Trophoblast cell (in vitro differentiated cells and primary cell): ENCODE data around the gene RPL13A.
"Not testable (repeated sequence)": the region's sequence is repeated elsewhere in the genome, so short reads cannot be mapped to it uniquely, and the experiment has no call there.

Experiments used
- DNase-seq, 2 donors: peaks; one replicate each; pipeline ENCODE4 v3.0.0-alpha.2; 2016
- H2AFZ ChIP-seq: 2 replicates; pipeline ENCODE4 v1.6.1; 2013; ENCODE audit warnings: low read length, moderate library complexity, mild to moderate bottlenecking; ENCODE audit not compliant: insufficient read depth, poor library complexity
- H2AK5ac ChIP-seq: 2 replicates; pipeline ENCODE4 v1.6.1; 2013; ENCODE audit warnings: mild to moderate bottlenecking, low read length
- H2BK120ac ChIP-seq: 2 replicates; pipeline ENCODE4 v1.6.1; 2013; ENCODE audit warnings: low read length, mild to moderate bottlenecking, moderate library complexity; ENCODE audit not compliant: insufficient read depth, poor library complexity
- H2BK12ac ChIP-seq: 2 replicates; pipeline ENCODE4 v1.6.1; 2013; ENCODE audit warnings: mild to moderate bottlenecking, low read length, moderate library complexity
- H2BK5ac ChIP-seq: 2 replicates; pipeline ENCODE4 v1.6.1; 2013; ENCODE audit warnings: low read length, low read depth, moderate library complexity, mild to moderate bottlenecking; ENCODE audit not compliant: poor library complexity
- H3K14ac ChIP-seq: 2 replicates; pipeline ENCODE4 v1.6.1; 2013; ENCODE audit warnings: mild to moderate bottlenecking, low read length
- H3K18ac ChIP-seq: 2 replicates; pipeline ENCODE4 v1.6.1; 2013; ENCODE audit warnings: mild to moderate bottlenecking, low read length
- H3K23ac ChIP-seq: 2 replicates; pipeline ENCODE4 v1.6.1; 2013; ENCODE audit warnings: low read length
- H3K27ac ChIP-seq: 2 replicates; pipeline ENCODE4 v1.5.1; 2013; ENCODE audit warnings: low read depth, mild to moderate bottlenecking, inconsistent platforms, low read length, moderate library complexity
- H3K27me3 ChIP-seq: 2 replicates; pipeline ENCODE4 v1.6.1; 2013; ENCODE audit warnings: inconsistent platforms, mild to moderate bottlenecking, low read length, moderate library complexity; ENCODE audit not compliant: insufficient read depth
- H3K36me3 ChIP-seq, 2 experiments: 1 replicate in 1 of 2; 2 replicates in 1 of 2; pipeline ENCODE4 v1.6.1; 2013; ENCODE audit warnings: low read length in 2 of 2, mild to moderate bottlenecking in 2 of 2, moderate library complexity in 1 of 2; ENCODE audit not compliant: insufficient read depth in 2 of 2, control insufficient read depth in 1 of 2
- H3K4ac ChIP-seq: 2 replicates; pipeline ENCODE4 v1.6.1; 2013; ENCODE audit warnings: low read depth, mild to moderate bottlenecking, low read length, moderate library complexity
- H3K4me1 ChIP-seq, 2 experiments: 1 replicate in 1 of 2; 2 replicates in 1 of 2; pipeline ENCODE4 v1.6.1; 2013; ENCODE audit warnings: low read length in 2 of 2, mild to moderate bottlenecking in 2 of 2, moderate library complexity in 1 of 2; ENCODE audit not compliant: insufficient read depth in 2 of 2, control insufficient read depth in 1 of 2
- H3K4me2 ChIP-seq: 2 replicates; pipeline ENCODE4 v1.6.1; 2013; ENCODE audit warnings: inconsistent platforms, mild to moderate bottlenecking, low read length, moderate library complexity
- H3K4me3 ChIP-seq: 2 replicates; pipeline ENCODE4 v1.5.1; 2013; ENCODE audit warnings: mild to moderate bottlenecking, low read depth, low read length, inconsistent platforms
- H3K79me1 ChIP-seq: one replicate; pipeline ENCODE4 v1.6.1; 2013; ENCODE audit warnings: low read length
- H3K79me2 ChIP-seq: 2 replicates; pipeline ENCODE4 v1.6.1; 2013; ENCODE audit warnings: low read length, mild to moderate bottlenecking; ENCODE audit not compliant: control insufficient read depth, insufficient read depth, poor library complexity
- H3K9ac ChIP-seq: 2 replicates; pipeline ENCODE4 v1.6.1; 2013; ENCODE audit warnings: mild to moderate bottlenecking, low read length
- H3K9me3 ChIP-seq: 2 replicates; pipeline ENCODE4 v1.6.1; 2013; ENCODE audit warnings: low read depth, mild to moderate bottlenecking, control low read depth, inconsistent platforms, low read length; ENCODE audit not compliant: insufficient read depth
- H4K12ac ChIP-seq: 2 replicates; pipeline ENCODE4 v1.6.1; 2013; ENCODE audit warnings: low read depth, mild to moderate bottlenecking, low read length, moderate library complexity
- H4K8ac ChIP-seq: 2 replicates; pipeline ENCODE4 v1.6.1; 2013; ENCODE audit warnings: low read depth, mild to moderate bottlenecking, low read length, moderate library complexity
- H4K91ac ChIP-seq: one replicate; pipeline ENCODE4 v1.6.1; 2013; ENCODE audit warnings: low read depth, mild to moderate bottlenecking, low read length, moderate library complexity
- WGBS: extraction: QIAGEN DNeasy Blood & Tissue Kit; methylation state at CpG from one replicate; pipeline ENCODE4 v1.1.7; 2013; ENCODE audit warnings: missing lambda C conversion rate; ENCODE audit not compliant: insufficient read length, insufficient coverage; ENCODE audit errors: extremely low coverage; 5-methylcytosine and 5-hydroxymethylcytosine counted together

RPL13A gene

DNA sequence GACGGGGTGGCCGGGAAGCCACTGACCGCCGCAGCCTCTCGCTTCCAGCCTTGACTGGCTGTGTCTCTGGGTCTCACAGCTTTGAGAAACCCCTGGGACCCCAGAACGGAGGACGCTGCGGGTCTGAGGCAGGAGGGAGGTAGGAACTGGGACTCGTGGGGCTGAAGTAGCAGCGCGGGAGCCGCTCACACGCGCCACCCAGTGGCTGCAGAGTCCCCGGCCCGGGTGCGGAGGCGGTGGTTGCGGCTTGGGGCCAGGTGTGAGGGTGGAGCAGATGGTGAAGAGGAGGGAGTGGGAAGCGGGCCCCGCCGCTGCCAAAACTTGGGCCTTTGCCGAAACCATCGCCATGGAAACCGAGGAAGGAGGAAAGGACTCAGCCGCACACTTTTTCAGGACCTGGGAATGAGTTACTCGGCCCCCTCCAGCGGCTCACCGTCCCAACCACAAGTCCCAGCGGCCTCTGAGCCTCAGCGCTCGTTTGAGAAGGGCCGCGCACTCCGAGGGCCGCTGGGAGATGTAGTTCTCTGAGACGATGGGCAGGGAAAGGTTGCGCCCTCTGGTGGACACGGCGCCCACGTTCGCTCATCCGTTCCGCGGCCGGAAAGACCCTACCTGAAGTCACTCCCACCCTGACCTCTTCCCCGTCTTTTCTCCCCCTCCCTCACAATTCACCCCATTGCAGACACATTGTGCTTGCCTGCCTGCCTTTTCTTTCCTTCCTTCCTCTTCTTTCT lies 43.9 kb upstream of the RPL13A start:
- H3K79me2 ChIP-seq: peaks cover 3% of the 10 kb centered on the region
- H2BK5ac ChIP-seq: no peak overlapping the region
- no peak overlapping the region for H2AK5ac ChIP-seq
- no peaks in the 10 kb centered on the region for H3K4me1 ChIP-seq
- no CpG with 5 or more reads among the region's 47 CpGs for WGBS
- peak overlapping the region; percentile 33 for H3K14ac ChIP-seq
- H3K4me2 ChIP-seq: peak overlapping the region; percentile 94
- peak overlapping the region; percentile 35 for H2AFZ ChIP-seq
- DNase-seq: peak; percentile 93 to 96
- no peak overlapping the region for H2BK12ac ChIP-seq
- H3K27me3 ChIP-seq: peaks cover 37% of the 10 kb centered on the region
- peaks cover 5% of the 10 kb centered on the region for H3K79me1 ChIP-seq
- H3K18ac ChIP-seq: peak overlapping the region; percentile 3
- peak overlapping the region; percentile 49 for H4K91ac ChIP-seq
- no peak overlapping the region for H3K27ac ChIP-seq
- H3K36me3 ChIP-seq: peaks cover 17 to 21% of the 10 kb centered on the region in 2 experiments
- H3K23ac ChIP-seq: no peak overlapping the region
- H4K8ac ChIP-seq: peak overlapping the region; percentile 8
- H4K12ac ChIP-seq: peak overlapping the region; percentile 38
- H2BK120ac ChIP-seq: peak overlapping the region; percentile 7
- H3K9ac ChIP-seq: peak overlapping the region; percentile 57
- peaks cover 5% of the 10 kb centered on the region for H3K9me3 ChIP-seq
- peak overlapping the region; percentile 75 for H3K4me3 ChIP-seq
- H3K4ac ChIP-seq: no peak overlapping the region

GRCh38 chr19:49444100-49444700 lies 43.2 kb upstream of the RPL13A start:
- H2BK5ac ChIP-seq, H3K79me2 ChIP-seq, H3K14ac ChIP-seq, H2AK5ac ChIP-seq, H2AFZ ChIP-seq, H3K9me3 ChIP-seq, H3K4me1 ChIP-seq, H3K18ac ChIP-seq, H4K91ac ChIP-seq, H4K12ac ChIP-seq, H3K4ac ChIP-seq, H3K4me2 ChIP-seq, DNase-seq, H3K9ac ChIP-seq, H2BK120ac ChIP-seq, H3K23ac ChIP-seq, H3K4me3 ChIP-seq, H2BK12ac ChIP-seq, H3K79me1 ChIP-seq, H3K27ac ChIP-seq: not testable (repeated sequence)
- Histone ChIP-seq H3K36me3 (peaks cover 19 to 24% of the 10 kb centered on the region in 2 experiments), H4K8ac (peak overlapping the region; percentile 10), H3K27me3 (peaks cover 31% of the 10 kb centered on the region)
- WGBS: no CpG with 5 or more reads among the region's 5 CpGs

GRCh38 chr19:49445997-49446396 lies 41.4 kb upstream of the RPL13A start:
- WGBS: no CpG with 5 or more reads among the region's 3 CpGs
- H3K36me3 ChIP-seq: peaks cover 27 to 29% of the 10 kb centered on the region in 2 experiments

DNA sequence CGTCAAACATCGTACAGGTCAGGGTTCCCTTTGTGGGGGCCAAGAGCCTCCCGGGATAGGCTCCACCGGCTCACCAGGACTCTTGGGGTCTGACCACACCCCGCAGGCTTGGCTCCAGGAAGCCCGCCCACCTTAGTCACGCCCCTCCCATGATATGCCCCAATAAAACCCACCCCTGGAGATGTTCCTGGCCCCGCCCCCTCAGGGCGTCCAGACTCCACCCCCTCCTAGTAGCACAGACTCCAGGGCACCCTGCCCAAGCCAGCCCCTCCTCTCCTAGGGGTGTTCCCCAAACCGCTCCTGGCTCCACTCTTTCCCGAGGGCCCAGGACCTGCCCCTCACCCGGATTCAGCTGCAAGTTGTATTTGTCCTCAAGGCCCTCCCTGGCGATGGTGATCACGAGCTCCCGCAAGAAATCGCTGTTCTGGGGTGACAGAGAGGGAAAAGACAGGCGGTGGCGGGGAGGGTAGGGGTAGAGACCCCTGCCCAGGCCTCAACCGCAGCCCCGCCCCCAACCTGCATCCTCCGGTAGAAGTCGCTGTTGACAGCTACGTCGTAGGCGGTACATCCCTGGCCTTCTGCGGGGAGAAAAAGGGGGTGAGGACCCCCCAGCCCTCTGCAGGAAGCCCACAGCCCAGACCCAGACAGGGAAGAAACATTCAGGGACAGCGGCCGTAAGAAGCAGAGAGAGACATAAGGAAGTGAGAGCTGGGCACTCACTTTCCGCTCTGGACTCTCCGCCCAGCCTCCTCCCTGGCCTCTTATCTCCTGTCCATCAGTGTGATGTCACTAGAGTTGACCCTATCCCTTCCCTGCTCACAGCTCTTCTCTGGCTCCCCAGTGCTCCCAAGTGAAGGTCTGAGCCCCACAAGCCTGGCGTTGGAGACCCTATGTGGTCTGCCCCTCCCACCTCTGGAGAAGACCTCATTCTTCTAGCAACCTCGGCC lies 39.6 kb upstream of the RPL13A start:
- H4K8ac ChIP-seq: peak overlapping the region; percentile 18
- no peaks in the 10 kb centered on the region for H3K27me3 ChIP-seq
- H3K4ac ChIP-seq: no peak overlapping the region
- H3K9me3 ChIP-seq: no peaks in the 10 kb centered on the region
- H3K79me2 ChIP-seq: peaks cover 6% of the 10 kb centered on the region
- no CpG with 5 or more reads among the region's 32 CpGs for WGBS
- no peak overlapping the region for H2AK5ac ChIP-seq
- no peak overlapping the region for H4K91ac ChIP-seq
- no peak overlapping the region for H2BK5ac ChIP-seq
- no peak for DNase-seq
- no peak overlapping the region for H3K4me2 ChIP-seq
- no peak overlapping the region for H3K14ac ChIP-seq
- H4K12ac ChIP-seq: no peak overlapping the region
- H3K4me1 ChIP-seq: no peaks in the 10 kb centered on the region
- H3K18ac ChIP-seq: no peak overlapping the region
- no peak overlapping the region for H3K23ac ChIP-seq
- no peak overlapping the region for H2AFZ ChIP-seq
- H3K9ac ChIP-seq: no peak overlapping the region
- peaks cover 27 to 29% of the 10 kb centered on the region in 2 experiments for H3K36me3 ChIP-seq
- H3K27ac ChIP-seq: no peak overlapping the region
- H2BK12ac ChIP-seq: no peak overlapping the region
- H3K4me3 ChIP-seq: no peak overlapping the region
- peaks cover 9% of the 10 kb centered on the region for H3K79me1 ChIP-seq
- no peak overlapping the region for H2BK120ac ChIP-seq

More at GRCh38 chr19:49445997-49446396, 41.4 kb upstream of the RPL13A start:
- no peaks in the 10 kb centered on the region for H3K4me1 ChIP-seq
- no peak overlapping the region for H2BK5ac ChIP-seq
- DNase-seq: no peak
- H3K9me3 ChIP-seq: peaks cover 2% of the 10 kb centered on the region
- no peak overlapping the region for H3K4ac ChIP-seq
- H3K4me2 ChIP-seq: no peak overlapping the region
- H4K91ac ChIP-seq: no peak overlapping the region
- H3K9ac ChIP-seq: no peak overlapping the region
- no peak overlapping the region for H2AK5ac ChIP-seq
- H3K79me2 ChIP-seq: peaks cover 3% of the 10 kb centered on the region
- H3K79me1 ChIP-seq: peaks cover 5% of the 10 kb centered on the region
- H4K8ac ChIP-seq: no peak overlapping the region
- H3K27ac ChIP-seq: no peak overlapping the region
- no peak overlapping the region for H3K4me3 ChIP-seq
- H3K18ac ChIP-seq: no peak overlapping the region
- no peak overlapping the region for H2BK12ac ChIP-seq
- H2AFZ ChIP-seq: no peak overlapping the region
- H3K14ac ChIP-seq: no peak overlapping the region
- no peak overlapping the region for H3K23ac ChIP-seq
- no peak overlapping the region for H2BK120ac ChIP-seq
- H4K12ac ChIP-seq: no peak overlapping the region
- H3K27me3 ChIP-seq: peaks cover 15% of the 10 kb centered on the region
